HL-60 (cell line): ENCODE results near the gene LEMD3.

Experiments
- DNase-seq, 2 experiments: peaks; one replicate each; pipeline ENCODE4 v3.0.0-alpha.2; 2010 to 2020; ENCODE audit warnings: low read depth in 1 of 2, low spot score in 1 of 2
- H3K27ac ChIP-seq: fragments of 250-450 bp; sonication (Bioruptor Pico); replicated peaks from 2 replicates; pipeline ENCODE4 v1.5.1; 2020; ENCODE audit warnings: mild to moderate bottlenecking, moderate library complexity
- H3K27me3 ChIP-seq: fragments of 250-450 bp; sonication (Bioruptor Pico); 2 replicates; pipeline ENCODE4 v1.5.1; 2021; ENCODE audit warnings: mild to moderate bottlenecking, moderate library complexity; ENCODE audit not compliant: insufficient read depth, poor library complexity, severe bottlenecking
- H3K4me3 ChIP-seq: replicated peaks from 2 replicates; pipeline ENCODE4 v1.5.1; 2011; ENCODE audit warnings: mild to moderate bottlenecking, control low read depth, low read length; ENCODE audit not compliant: insufficient read depth
- GABPA ChIP-seq: IDR thresholded peaks from 2 replicates; pipeline ENCODE4 v1.6.1; 2012; ENCODE audit warnings: low read depth
- POLR2AphosphoS5 ChIP-seq: IDR thresholded peaks from 2 replicates; pipeline ENCODE4 v1.6.1; 2012; ENCODE audit warnings: low read depth
- SPI1 ChIP-seq: IDR thresholded peaks from 2 replicates; pipeline ENCODE4 v1.6.1; 2012; ENCODE audit warnings: low read depth, mild to moderate bottlenecking, borderline replicate concordance
- TF ChIP-seq, protein P1 (sequence below): IDR thresholded peaks from 2 replicates; pipeline ENCODE4 v1.6.1; 2012; ENCODE audit warnings: low read depth; ENCODE audit not compliant: insufficient replicate concordance
- TF ChIP-seq, protein P2 (sequence below): IDR thresholded peaks from one replicate; pipeline ENCODE4 v1.5.1; 2011; ENCODE audit warnings: low read length, control low read depth, inconsistent platforms; ENCODE audit not compliant: insufficient read depth

LEMD3 gene

DNA sequence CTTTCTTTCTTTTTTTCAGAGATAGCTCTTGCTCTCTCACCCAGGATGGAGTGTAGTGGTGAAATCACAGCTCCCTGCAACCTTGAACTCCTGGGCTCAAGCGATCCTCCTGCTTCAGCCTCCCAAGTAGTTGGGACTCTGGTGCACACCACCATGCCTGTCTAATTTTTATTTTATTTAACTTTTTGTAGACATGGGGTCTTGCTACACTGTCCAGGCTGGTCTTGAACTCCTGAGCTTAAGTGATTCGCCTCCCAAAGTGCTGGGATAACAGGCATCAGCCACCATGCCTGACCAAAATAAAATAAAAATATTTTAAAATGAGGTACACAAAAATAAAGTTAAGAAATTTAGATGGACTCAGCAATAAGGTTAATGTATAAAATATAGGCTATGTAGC, 5.1 kb upstream of the LEMD3 start:
- Histone ChIP-seq H3K27me3 (no peaks in the 10 kb centered on the region), H3K27ac (no peak overlapping the region), H3K4me3 (no peak overlapping the region)
- TF ChIP-seq SPI1 (no peak), POLR2AphosphoS5 (no peak), GABPA (no peak)
- TF ChIP-seq, protein P1, sequence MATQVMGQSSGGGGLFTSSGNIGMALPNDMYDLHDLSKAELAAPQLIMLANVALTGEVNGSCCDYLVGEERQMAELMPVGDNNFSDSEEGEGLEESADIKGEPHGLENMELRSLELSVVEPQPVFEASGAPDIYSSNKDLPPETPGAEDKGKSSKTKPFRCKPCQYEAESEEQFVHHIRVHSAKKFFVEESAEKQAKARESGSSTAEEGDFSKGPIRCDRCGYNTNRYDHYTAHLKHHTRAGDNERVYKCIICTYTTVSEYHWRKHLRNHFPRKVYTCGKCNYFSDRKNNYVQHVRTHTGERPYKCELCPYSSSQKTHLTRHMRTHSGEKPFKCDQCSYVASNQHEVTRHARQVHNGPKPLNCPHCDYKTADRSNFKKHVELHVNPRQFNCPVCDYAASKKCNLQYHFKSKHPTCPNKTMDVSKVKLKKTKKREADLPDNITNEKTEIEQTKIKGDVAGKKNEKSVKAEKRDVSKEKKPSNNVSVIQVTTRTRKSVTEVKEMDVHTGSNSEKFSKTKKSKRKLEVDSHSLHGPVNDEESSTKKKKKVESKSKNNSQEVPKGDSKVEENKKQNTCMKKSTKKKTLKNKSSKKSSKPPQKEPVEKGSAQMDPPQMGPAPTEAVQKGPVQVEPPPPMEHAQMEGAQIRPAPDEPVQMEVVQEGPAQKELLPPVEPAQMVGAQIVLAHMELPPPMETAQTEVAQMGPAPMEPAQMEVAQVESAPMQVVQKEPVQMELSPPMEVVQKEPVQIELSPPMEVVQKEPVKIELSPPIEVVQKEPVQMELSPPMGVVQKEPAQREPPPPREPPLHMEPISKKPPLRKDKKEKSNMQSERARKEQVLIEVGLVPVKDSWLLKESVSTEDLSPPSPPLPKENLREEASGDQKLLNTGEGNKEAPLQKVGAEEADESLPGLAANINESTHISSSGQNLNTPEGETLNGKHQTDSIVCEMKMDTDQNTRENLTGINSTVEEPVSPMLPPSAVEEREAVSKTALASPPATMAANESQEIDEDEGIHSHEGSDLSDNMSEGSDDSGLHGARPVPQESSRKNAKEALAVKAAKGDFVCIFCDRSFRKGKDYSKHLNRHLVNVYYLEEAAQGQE = no peak
- TF ChIP-seq, protein P2, sequence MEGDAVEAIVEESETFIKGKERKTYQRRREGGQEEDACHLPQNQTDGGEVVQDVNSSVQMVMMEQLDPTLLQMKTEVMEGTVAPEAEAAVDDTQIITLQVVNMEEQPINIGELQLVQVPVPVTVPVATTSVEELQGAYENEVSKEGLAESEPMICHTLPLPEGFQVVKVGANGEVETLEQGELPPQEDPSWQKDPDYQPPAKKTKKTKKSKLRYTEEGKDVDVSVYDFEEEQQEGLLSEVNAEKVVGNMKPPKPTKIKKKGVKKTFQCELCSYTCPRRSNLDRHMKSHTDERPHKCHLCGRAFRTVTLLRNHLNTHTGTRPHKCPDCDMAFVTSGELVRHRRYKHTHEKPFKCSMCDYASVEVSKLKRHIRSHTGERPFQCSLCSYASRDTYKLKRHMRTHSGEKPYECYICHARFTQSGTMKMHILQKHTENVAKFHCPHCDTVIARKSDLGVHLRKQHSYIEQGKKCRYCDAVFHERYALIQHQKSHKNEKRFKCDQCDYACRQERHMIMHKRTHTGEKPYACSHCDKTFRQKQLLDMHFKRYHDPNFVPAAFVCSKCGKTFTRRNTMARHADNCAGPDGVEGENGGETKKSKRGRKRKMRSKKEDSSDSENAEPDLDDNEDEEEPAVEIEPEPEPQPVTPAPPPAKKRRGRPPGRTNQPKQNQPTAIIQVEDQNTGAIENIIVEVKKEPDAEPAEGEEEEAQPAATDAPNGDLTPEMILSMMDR = no peak
- DNase-seq = no peak

DNA sequence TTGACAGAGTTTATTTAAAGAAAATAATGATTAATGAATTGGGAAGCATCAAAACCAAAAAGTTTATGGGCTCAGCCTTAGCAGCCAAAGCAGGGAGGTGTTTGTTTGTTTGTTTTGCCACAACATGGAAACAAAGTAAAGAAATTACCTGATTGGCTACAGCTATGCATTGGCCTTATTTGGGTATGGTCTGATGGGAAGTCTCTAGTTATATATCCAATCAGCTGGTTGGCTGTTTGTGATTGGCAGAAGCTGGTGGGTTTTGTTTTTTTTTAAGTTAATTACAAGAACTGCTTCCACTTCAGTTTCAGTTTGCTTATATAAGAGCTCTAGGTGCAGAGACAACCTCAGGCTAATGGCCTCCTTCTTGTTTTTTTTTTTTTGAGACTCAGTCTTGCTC, 4.6 kb upstream of the LEMD3 start:
- no peak for DNase-seq
- TF ChIP-seq, protein P1 = no peak
- H3K27me3 ChIP-seq = no peaks in the 10 kb centered on the region
- no peak overlapping the region for H3K27ac ChIP-seq
- no peak overlapping the region for H3K4me3 ChIP-seq

DNA sequence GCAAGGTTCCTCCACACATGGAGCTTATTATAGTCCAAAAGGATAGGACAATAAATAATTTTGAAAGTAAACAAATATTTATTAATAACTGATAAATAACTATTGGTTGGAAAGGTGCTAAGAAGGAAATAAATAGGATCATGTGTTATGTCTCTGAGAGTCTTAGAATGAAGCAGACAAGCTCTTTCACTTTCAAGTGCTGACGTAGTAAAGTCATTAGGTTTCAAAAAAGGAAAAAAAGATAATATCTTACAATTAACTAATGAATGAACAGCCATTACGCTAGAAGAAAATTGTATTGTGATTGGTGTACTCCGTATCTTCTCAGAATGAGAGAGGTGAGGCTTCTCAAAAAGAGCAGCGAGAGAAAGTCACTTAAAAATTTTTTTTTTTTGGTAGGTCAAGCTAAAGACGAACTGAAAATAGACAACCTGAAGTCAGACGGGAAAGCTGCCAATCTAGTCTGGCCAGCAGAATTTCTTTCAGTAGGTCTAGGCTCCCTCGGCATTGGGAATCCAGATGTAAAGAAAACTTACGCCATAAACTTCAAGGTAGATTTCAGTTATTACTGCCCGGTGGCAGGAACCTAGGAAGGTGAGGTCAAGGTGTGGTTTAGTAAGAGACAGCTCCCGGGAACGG, 583 bp upstream of the LEMD3 start:
- no peaks in the 10 kb centered on the region for H3K27me3 ChIP-seq
- no peak for DNase-seq
- no peak for TF ChIP-seq SPI1
- TF ChIP-seq, protein P2 = no peak
- TF ChIP-seq POLR2AphosphoS5 = no peak
- TF ChIP-seq GABPA = no peak
- TF ChIP-seq, protein P1 = no peak
- peak overlapping the region; percentile 77 for H3K27ac ChIP-seq
- peak overlapping the region; percentile 77 for H3K4me3 ChIP-seq
